ENCODE measurements around the gene EPHA8.

- TF ChIP-seq EZH2 (IDR thresholded peaks at IDR 0.05; ENCODE audit: insufficient read depth, poor library complexity, severe bottlenecking) (no peak), EZH2phosphoT487 (IDR thresholded peaks at IDR 0.05; ENCODE audit: insufficient read depth, low read depth) (no peak)
Measured at GRCh38 chr1:22628698-22629444, 65.6 kb downstream of the EPHA8 start.

Data from GM23248 (cell line).